Activated B cell treated with CpG ODN at 0.5 μM for 24 hours (primary cell): ENCODE results near the gene TSPO2. TPM values are rescaled to one million over a fixed set of nuclear protein-coding genes. Genes with fewer than 3 reads are reported as not detected.
A peak's percentile ranks its signal among the peaks of the same experiment; 100 is the strongest.
"Not testable (repeated sequence)": the region's sequence is repeated elsewhere in the genome, so short reads cannot be mapped to it uniquely, and the experiment has no call there.

Experiments used
- ATAC-seq: fragments of 200-7000 bp; cut with Tn5 transposase; one replicate; pipeline ENCODE4 v1.10.0; 2021; ENCODE audit warnings: low read depth, mild to moderate bottlenecking, moderate library complexity
- CTCF ChIA-PET: fragments of 350-600 bp; sonication (Branson Sonifier 250); formaldehyde crosslinking; loops from one replicate; lab custom pipeline; 2021; ENCODE audit warnings: antibody characterized with exemption; lab: Charles Lee
- POLR2A ChIA-PET: fragments of 350-600 bp; sonication (Branson Sonifier 250); formaldehyde crosslinking; loops from one replicate; lab custom pipeline; 2021; ENCODE audit warnings: antibody characterized with exemption; lab: Charles Lee
- DNase-seq: peaks from one replicate; pipeline ENCODE4 v3.0.0; 2022
- H3K27ac Mint-ChIP-seq: one replicate; pipeline ENCODE4 v1.8.0; 2020; ENCODE audit warnings: mixed read lengths
- H3K27me3 Mint-ChIP-seq: one replicate; pipeline ENCODE4 v1.8.0; 2021; ENCODE audit warnings: mixed read lengths
- H3K36me3 Mint-ChIP-seq: one replicate; pipeline ENCODE4 v1.8.0; 2021; ENCODE audit warnings: low read depth, mixed read lengths
- H3K4me1 Mint-ChIP-seq: one replicate; pipeline ENCODE4 v1.8.0; 2021; ENCODE audit warnings: mixed read lengths
- H3K4me3 Mint-ChIP-seq: one replicate; pipeline ENCODE4 v1.8.0; 2020; ENCODE audit warnings: mild to moderate bottlenecking, mixed read lengths
- H3K9me3 Mint-ChIP-seq: one replicate; pipeline ENCODE4 v1.8.0; 2020; ENCODE audit warnings: mixed read lengths
- intact Hi-C: fragments of 100-400 bp; cut with micrococcal nuclease; formaldehyde crosslinking; loops from one replicate; pipeline ENCODE4 v1.15.1; 2024
- total RNA-seq: library from RNA; stranded (reverse); gene quantifications from 2 replicates; pipeline ENCODE4 v1.2.3, GENCODE V29; 2022
- TF ChIP-seq, protein P1 (sequence below): fragments of 200-600 bp; IDR thresholded peaks from one replicate; pipeline ENCODE4 v1.8.0; 2022; ENCODE audit warnings: antibody characterized with exemption, mild to moderate bottlenecking

TSPO2 gene
- total RNA-seq, 1 donor from 2014 or later = not detected

DNA sequence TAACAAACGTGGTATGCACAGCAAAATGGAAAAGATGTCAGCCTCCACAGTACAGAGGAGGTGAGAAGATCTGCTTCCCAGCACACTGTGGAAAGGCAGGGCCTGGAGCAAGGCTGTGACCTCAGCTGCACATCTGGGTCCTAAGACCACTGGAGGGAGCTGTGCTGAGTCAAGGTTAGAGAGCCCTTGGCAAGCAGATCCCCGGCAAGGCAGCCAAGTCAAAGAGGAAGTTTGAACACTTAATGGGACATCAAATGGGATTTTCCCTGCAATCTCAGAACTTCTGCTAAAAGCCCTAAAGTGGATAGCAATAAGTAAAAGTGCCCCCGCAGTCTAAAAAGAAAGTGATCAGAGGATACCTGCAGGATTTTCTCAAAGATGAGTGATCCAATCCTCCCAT, 42.7 kb upstream of the TSPO2 start:
- POLR2A ChIA-PET = no interaction called here
- peak; percentile 31 for ATAC-seq
- H3K36me3 Mint-ChIP-seq = no peaks in the 10 kb centered on the region
- CTCF ChIA-PET = interaction anchor here (0.6 kb wide), 1 partner anchor 29 kb away, joined by 3 read pairs; no protein-coding TSS in a partner anchor
- no peak for DNase-seq
- TF ChIP-seq, protein P1, sequence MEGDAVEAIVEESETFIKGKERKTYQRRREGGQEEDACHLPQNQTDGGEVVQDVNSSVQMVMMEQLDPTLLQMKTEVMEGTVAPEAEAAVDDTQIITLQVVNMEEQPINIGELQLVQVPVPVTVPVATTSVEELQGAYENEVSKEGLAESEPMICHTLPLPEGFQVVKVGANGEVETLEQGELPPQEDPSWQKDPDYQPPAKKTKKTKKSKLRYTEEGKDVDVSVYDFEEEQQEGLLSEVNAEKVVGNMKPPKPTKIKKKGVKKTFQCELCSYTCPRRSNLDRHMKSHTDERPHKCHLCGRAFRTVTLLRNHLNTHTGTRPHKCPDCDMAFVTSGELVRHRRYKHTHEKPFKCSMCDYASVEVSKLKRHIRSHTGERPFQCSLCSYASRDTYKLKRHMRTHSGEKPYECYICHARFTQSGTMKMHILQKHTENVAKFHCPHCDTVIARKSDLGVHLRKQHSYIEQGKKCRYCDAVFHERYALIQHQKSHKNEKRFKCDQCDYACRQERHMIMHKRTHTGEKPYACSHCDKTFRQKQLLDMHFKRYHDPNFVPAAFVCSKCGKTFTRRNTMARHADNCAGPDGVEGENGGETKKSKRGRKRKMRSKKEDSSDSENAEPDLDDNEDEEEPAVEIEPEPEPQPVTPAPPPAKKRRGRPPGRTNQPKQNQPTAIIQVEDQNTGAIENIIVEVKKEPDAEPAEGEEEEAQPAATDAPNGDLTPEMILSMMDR = no peak
- peaks cover 39% of the 10 kb centered on the region for H3K27me3 Mint-ChIP-seq
- H3K4me3 Mint-ChIP-seq = no peak overlapping the region
- H3K27ac Mint-ChIP-seq = no peak overlapping the region
- H3K4me1 Mint-ChIP-seq = no peaks in the 10 kb centered on the region
- no peaks in the 10 kb centered on the region for H3K9me3 Mint-ChIP-seq
- intact Hi-C loops = no loop called here

DNA sequence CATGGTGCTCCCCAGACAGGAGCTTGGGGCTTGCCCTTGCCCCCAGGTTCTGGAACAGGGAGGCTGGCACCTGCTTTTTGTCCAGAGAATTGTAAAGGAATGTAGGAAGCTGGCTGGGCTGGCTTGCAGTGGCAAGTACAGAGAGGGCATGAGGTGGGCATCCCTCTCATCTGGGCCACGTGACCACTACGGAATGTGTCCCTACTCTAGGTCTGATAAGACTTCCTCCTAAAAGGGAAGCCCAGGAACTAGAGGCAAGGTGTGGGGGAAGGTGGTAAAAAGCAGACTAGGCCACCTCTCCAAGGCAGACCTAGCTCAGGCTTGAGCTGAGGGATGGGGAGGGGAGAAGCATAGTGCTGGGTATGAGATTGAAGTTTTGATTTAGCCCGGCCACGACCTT, 42.0 kb upstream of the TSPO2 start:
- Mint-ChIP-seq H3K4me3 (no peak overlapping the region), H3K27ac (no peak overlapping the region), H3K27me3 (peaks cover 36% of the 10 kb centered on the region), H3K9me3 (no peaks in the 10 kb centered on the region), H3K36me3 (no peaks in the 10 kb centered on the region), H3K4me1 (no peaks in the 10 kb centered on the region)
- ChIA-PET CTCF (no interaction called here), POLR2A (no interaction called here)
- ATAC-seq = no peak
- intact Hi-C loops = no loop called here
- TF ChIP-seq, protein P1 = no peak
- no peak for DNase-seq

DNA sequence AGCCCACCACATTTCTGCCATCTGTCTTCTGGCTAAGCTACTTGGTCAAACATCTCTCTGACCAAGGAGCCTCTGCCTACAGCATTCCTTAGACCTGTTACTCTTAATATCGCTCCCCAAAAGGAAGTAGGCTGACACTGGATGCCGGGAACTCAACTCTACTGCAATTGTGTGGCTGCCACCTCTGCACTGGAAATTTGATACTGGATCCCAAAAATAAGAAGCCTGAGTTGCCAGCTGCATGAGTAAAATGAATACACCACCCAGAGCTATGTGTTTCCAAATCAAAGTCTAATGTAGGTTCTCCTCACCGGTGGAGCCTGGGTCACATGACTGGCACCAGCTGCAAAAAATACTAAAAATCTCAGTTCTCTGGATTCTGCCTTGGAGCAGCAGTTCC, 40.1 kb upstream of the TSPO2 start:
- DNase-seq = no peak
- no peaks in the 10 kb centered on the region for H3K36me3 Mint-ChIP-seq
- ATAC-seq = no peak
- H3K4me1 Mint-ChIP-seq = no peaks in the 10 kb centered on the region
- peaks cover 28% of the 10 kb centered on the region for H3K27me3 Mint-ChIP-seq
- CTCF ChIA-PET = interaction anchor here (1.3 kb wide), 1 partner anchor 304 kb away, joined by 3 read pairs; no protein-coding TSS in a partner anchor
- H3K27ac Mint-ChIP-seq = no peak overlapping the region
- intact Hi-C loops = no loop called here
- TF ChIP-seq, protein P1 = no peak
- H3K9me3 Mint-ChIP-seq = no peaks in the 10 kb centered on the region
- POLR2A ChIA-PET = no interaction called here
- H3K4me3 Mint-ChIP-seq = no peak overlapping the region

DNA sequence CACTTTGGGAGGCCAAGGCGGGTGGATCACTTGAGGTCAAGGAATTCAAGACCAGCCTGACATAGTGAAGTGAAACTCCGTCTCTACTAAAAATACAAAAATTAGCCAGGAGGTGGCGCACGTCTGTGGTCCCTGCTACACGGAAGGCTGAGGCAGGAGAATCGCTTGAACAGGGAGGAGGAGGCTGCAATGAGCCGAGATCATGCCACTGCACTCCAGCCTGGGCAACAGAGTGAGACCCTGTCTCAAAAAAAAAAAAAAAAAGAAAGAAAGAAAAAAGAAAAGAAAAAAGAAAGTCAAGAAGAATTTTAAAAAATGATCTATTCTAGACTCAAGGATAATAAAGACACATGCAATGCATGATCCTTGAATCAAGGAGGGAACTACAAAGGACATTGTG, 36.0 kb upstream of the TSPO2 start:
- intact Hi-C loops = loop anchor here (1.0 to 5.0 kb wide), 4 partner anchors 21 to 676 kb away; no protein-coding TSS in a partner anchor
- H3K9me3 Mint-ChIP-seq, H3K27ac Mint-ChIP-seq, POLR2A ChIA-PET, H3K4me1 Mint-ChIP-seq, H3K36me3 Mint-ChIP-seq, CTCF ChIA-PET, H3K4me3 Mint-ChIP-seq: not testable (repeated sequence)
- DNase-seq (peak; percentile 29), ATAC-seq (peak; percentile 52)
- H3K27me3 Mint-ChIP-seq = peaks cover 11% of the 10 kb centered on the region

DNA sequence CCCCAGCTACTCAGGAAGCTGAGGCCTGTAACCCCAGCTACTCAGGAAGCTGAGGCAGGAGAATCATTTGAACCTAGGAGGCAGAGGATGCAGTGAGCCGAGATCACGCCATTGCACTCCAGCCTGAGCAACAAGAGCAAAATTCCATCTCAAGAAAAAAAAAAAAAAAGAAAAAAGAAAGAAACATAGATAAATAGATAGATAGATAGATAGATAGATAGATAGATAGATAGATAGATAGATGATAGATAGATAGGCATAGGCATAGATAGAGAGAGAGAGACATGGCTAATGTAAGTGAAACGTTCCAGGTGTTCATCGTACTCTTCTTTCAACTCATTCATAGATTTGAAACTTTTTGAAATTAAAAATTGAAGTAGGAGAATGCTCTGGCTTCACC, 35.3 kb upstream of the TSPO2 start:
- H3K4me1 Mint-ChIP-seq, H3K4me3 Mint-ChIP-seq, POLR2A ChIA-PET, ATAC-seq, DNase-seq, CTCF ChIA-PET, H3K9me3 Mint-ChIP-seq, H3K36me3 Mint-ChIP-seq, H3K27ac Mint-ChIP-seq: not testable (repeated sequence)
- intact Hi-C loops = loop anchor here (1.0 to 5.0 kb wide), 4 partner anchors 20 to 675 kb away; no protein-coding TSS in a partner anchor
- H3K27me3 Mint-ChIP-seq = peaks cover 11% of the 10 kb centered on the region

DNA sequence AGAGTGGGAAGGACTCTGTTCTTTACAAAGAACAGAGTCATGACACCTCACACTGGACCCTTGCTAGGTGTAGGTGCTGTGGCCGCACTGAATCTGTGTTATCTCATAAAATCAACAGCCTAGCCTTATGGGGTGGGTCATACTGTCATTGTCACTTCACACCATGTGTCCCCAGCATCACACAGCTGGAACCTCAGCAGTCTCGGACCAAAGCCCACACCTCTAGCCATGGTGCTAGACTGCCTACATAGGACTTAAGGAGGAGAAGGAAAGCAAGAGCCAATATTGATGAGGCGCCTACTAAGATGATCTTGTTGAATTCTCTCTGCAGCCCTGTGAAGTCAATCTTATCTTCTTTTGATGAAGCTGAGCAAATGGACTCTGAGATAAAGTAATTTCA, 34.3 kb upstream of the TSPO2 start:
- Mint-ChIP-seq H3K4me1 (no peaks in the 10 kb centered on the region), H3K9me3 (no peaks in the 10 kb centered on the region), H3K4me3 (no peak overlapping the region), H3K27me3 (peaks cover 11% of the 10 kb centered on the region), H3K27ac (no peak overlapping the region), H3K36me3 (no peaks in the 10 kb centered on the region)
- no peak for ATAC-seq
- ChIA-PET CTCF (interaction anchor here (0.9 to 2.0 kb wide), 3 partner anchors 19 to 58 kb away, joined by 3 to 8 read pairs (median 5); no protein-coding TSS in a partner anchor), POLR2A (interaction anchor here (0.7 kb wide), 1 partner anchor 784 kb away, joined by 6 read pairs; no protein-coding TSS in a partner anchor)
- TF ChIP-seq, protein P1 = no peak
- intact Hi-C loops = loop anchor here (5.0 kb wide), 1 partner anchor 674 kb away; no protein-coding TSS in a partner anchor
- no peak for DNase-seq
